Spleen (tissue), 11 donors: ENCODE measurements around the gene C19orf25. TPM values are rescaled to one million over a fixed set of nuclear protein-coding genes. Genes with fewer than 3 reads are reported as not detected.
A peak's percentile ranks its signal among the peaks of the same experiment; 100 is the strongest.
"Not testable (repeated sequence)": the region's sequence is repeated elsewhere in the genome, so short reads cannot be mapped to it uniquely, and the experiment has no call there.

ENCODE experiments used
- DNase-seq: peaks from one replicate; pipeline ENCODE4 v3.0.0-alpha.2; 2020
- H3K27ac ChIP-seq, 8 donors: fragments of 200-600 bp; sonication (generic) in 7 of 8; 1 replicate in 4 of 8; 2 replicates in 4 of 8; pipeline versions ENCODE4 v1.5.0 to v1.8.0; 2016 to 2021; ENCODE audit warnings: inconsistent platforms in 4 of 8, mild to moderate bottlenecking in 4 of 8, moderate library complexity in 1 of 8
- H3K27me3 ChIP-seq, 7 donors: fragments of 200-600 bp; sonication (generic) in 6 of 7; replicated peaks in 1 of 7; 1 replicate in 4 of 7; 2 replicates in 3 of 7; pipeline versions ENCODE4 v1.5.0 to v1.8.0; 2016 to 2021; ENCODE audit warnings: inconsistent platforms in 3 of 7, mild to moderate bottlenecking in 1 of 7
- H3K36me3 ChIP-seq, 6 donors: fragments of 200-600 bp; sonication (generic) in 5 of 6; 1 replicate in 4 of 6; 2 replicates in 2 of 6; pipeline versions ENCODE4 v1.5.0 to v1.8.0; 2016 to 2021; ENCODE audit warnings: inconsistent platforms in 2 of 6
- H3K4me1 ChIP-seq, 6 donors: fragments of 200-600 bp; sonication (generic) in 5 of 6; 1 replicate in 3 of 6; 2 replicates in 3 of 6; pipeline versions ENCODE4 v1.5.0 to v1.8.0; 2016 to 2021; ENCODE audit warnings: inconsistent platforms in 3 of 6
- H3K4me3 ChIP-seq, 8 donors: fragments of 200-600 bp; sonication (generic) in 7 of 8; 1 replicate in 4 of 8; 2 replicates in 4 of 8; pipeline versions ENCODE4 v1.5.0 to v1.8.0; 2016 to 2021; ENCODE audit warnings: inconsistent platforms in 4 of 8, mild to moderate bottlenecking in 4 of 8, moderate library complexity in 2 of 8
- H3K9me3 ChIP-seq, 8 donors: fragments of 200-600 bp; sonication (generic) in 7 of 8; 1 replicate in 4 of 8; 2 replicates in 4 of 8; pipeline versions ENCODE4 v1.5.0 to v1.8.0; 2016 to 2021; ENCODE audit warnings: inconsistent platforms in 4 of 8
- CTCF ChIP-seq, 11 experiments: fragments of 200-600 bp in 7 of 11; fragments of 450-650 bp in 4 of 11; sonication (generic) in 4 of 11; IDR thresholded peaks in 8 of 11; conservative IDR thresholded peaks in 3 of 11; 1 replicate in 7 of 11; 2 replicates in 4 of 11; pipeline versions ENCODE4 v1.4.0 to v1.8.0; 2016 to 2021; ENCODE audit warnings: antibody characterized with exemption in 11 of 11, inconsistent platforms in 4 of 11, mild to moderate bottlenecking in 1 of 11
- POLR2A ChIP-seq, 3 donors: fragments of 450-650 bp; IDR thresholded peaks; one replicate each; pipeline ENCODE4 v1.5.1; 2017; ENCODE audit warnings: antibody characterized with exemption in 3 of 3, mild to moderate bottlenecking in 1 of 3
- POLR2AphosphoS5 ChIP-seq, 3 donors: sonication (generic); formaldehyde crosslinking; IDR thresholded peaks; one replicate each; pipeline ENCODE4 v1.5.1; 2017; ENCODE audit warnings: antibody characterized with exemption in 3 of 3
- WGBS, 5 donors: extraction: QIAGEN DNeasy Blood & Tissue Kit in 3 of 5; methylation state at CpG; one replicate each; pipeline versions ENCODE4 v1.1.5 to v1.1.7; 2013 to 2018; 5-methylcytosine and 5-hydroxymethylcytosine counted together
- intact Hi-C: fragments of 100-400 bp; cut with DNase I; formaldehyde crosslinking; loops from one replicate; pipeline ENCODE4 v1.15.0; 2023; ENCODE audit warnings: low total_unique reads
- polyA plus RNA-seq, 3 donors: library from polyadenylated mRNA; stranded (reverse); fragments of 200-250 nt; gene quantifications; one replicate each; pipeline ENCODE4 v1.2.1, GENCODE V29; 2013
- total RNA-seq, 7 donors: library from RNA; depleted of rRNA in 3 of 7; stranded (reverse); fragments of >200 nt in 3 of 7; fragmentation: NEBNext Ultra II Directional in 4 of 7; extraction: Animal tissue kit (Norgen Biotek cat#: 25700) in 4 of 7; gene quantifications; one replicate each; pipeline versions ENCODE4 v1.1.0 to v1.2.1, GENCODE V29; 2016 to 2021
- donor health status: healthy with polysubstance abuse.
- donor health status: DM: no; HTN: no; CAD: no; lungs with moderate emphysema.
- donor health status: DM: no; HTN: no; CAD: no.
- donor health status: Bipolar disorder and iron deficiency.
- donor health status: healthy.
- donor health status: DM: no; HTN: no; CAD: no.
- donor health status: DM: yes; HTN: yes; CAD: no.

C19orf25 gene
- total and polyA plus RNA-seq, 10 donors: 24.7 to 56.6 (median 39.5) TPM

- WGBS, 5 donors: 86 to 92% (median 90%) methylated on average over 13 to 15 of the region's 15 CpGs
- no peak for TF ChIP-seq CTCF (IDR thresholded peaks at IDR 0.05 in 8 of 11, conservative IDR thresholded peaks at IDR 0.05 in 3 of 11)
- TF ChIP-seq POLR2AphosphoS5 (IDR thresholded peaks at IDR 0.05): no peak
- TF ChIP-seq POLR2A (IDR thresholded peaks at IDR 0.05): no peak
- Histone ChIP-seq H3K9me3 (no peaks in the 10 kb centered on the region), H3K27ac (peak overlapping the region in 1 of 8 donors; percentile 4), H3K36me3 (peaks cover 9 to 52% (median 34%) of the 10 kb centered on the region in 6 donors), H3K4me1 (peaks cover 22 to 59% (median 45%) of the 10 kb centered on the region in 6 donors), H3K4me3 (peak overlapping the region in 1 of 8 donors; percentile 83), H3K27me3 (peaks cover 0 to 9% (median 2%) of the 10 kb centered on the region in 7 donors)
- no peak for DNase-seq
- intact Hi-C loops: no loop called here
These were observed 38.6 kb downstream of the C19orf25 start for GRCh38 chr19:1440418-1440801.

- H3K27me3 ChIP-seq, DNase-seq, intact Hi-C loops, H3K9me3 ChIP-seq: not testable (repeated sequence)
- peak in 1 of 3 donors; percentile 36 for TF ChIP-seq POLR2AphosphoS5 (IDR thresholded peaks at IDR 0.05)
- 76 to 87% (median 81%) methylated on average over 28 to 57 of the region's 57 CpGs for WGBS, 5 donors
- Histone ChIP-seq H3K36me3 (peaks cover 9 to 58% (median 39%) of the 10 kb centered on the region in 6 donors), H3K27ac (peak overlapping the region in 4 of 8 donors; percentile 90 to 97 (median 92)), H3K4me1 (peaks cover 16 to 59% (median 38%) of the 10 kb centered on the region in 6 donors), H3K4me3 (peak overlapping the region; percentile 61 to 97 (median 76))
These were observed 39.2 kb downstream of the C19orf25 start for GRCh38 chr19:1439525-1440417.

- DNase-seq: no peak
- peak overlapping the region; percentile 61 to 97 (median 76) for H3K4me3 ChIP-seq
- H3K27me3 ChIP-seq: no peaks in the 10 kb centered on the region
- peaks cover 15 to 59% (median 32%) of the 10 kb centered on the region in 6 donors for H3K4me1 ChIP-seq
- H3K9me3 ChIP-seq: no peaks in the 10 kb centered on the region
- intact Hi-C loops: no loop called here
- H3K36me3 ChIP-seq: peaks cover 9 to 67% (median 47%) of the 10 kb centered on the region in 6 donors
- WGBS, 5 donors: 0 to 2% (median 1%) methylated on average over 20 to 26 of the region's 26 CpGs
- no peak for TF ChIP-seq POLR2A (IDR thresholded peaks at IDR 0.05)
- no peak for TF ChIP-seq CTCF (IDR thresholded peaks at IDR 0.05 in 8 of 11, conservative IDR thresholded peaks at IDR 0.05 in 3 of 11)
- TF ChIP-seq POLR2AphosphoS5 (IDR thresholded peaks at IDR 0.05): no peak
- peak overlapping the region in 7 of 8 donors; percentile 90 to 97 (median 92) for H3K27ac ChIP-seq
These were observed 40.1 kb downstream of the C19orf25 start for GRCh38 chr19:1438933-1439354.

GRCh38 chr19:1438035-1438932 is 40.7 kb downstream of the C19orf25 start, which contains the start of gene RPS15:
Gene RPS15 (plus strand): TSS chr19:1438396. CDS start chr19:1438426, 30 bp downstream.
- TF ChIP-seq CTCF (IDR thresholded peaks at IDR 0.05 in 8 of 11, conservative IDR thresholded peaks at IDR 0.05 in 3 of 11) (peak; percentile 94 to 99 (median 99)), POLR2AphosphoS5 (IDR thresholded peaks at IDR 0.05) (peak; percentile 98 to 99 (median 99)), POLR2A (IDR thresholded peaks at IDR 0.05) (peak; percentile 50 to 73 (median 61))
- DNase-seq: peak; percentile 98
- intact Hi-C loops: no loop called here
- peaks cover 15 to 61% (median 34%) of the 10 kb centered on the region in 6 donors for H3K4me1 ChIP-seq
- peak within 1 kb of the TSS; percentile 61 to 97 (median 76) for H3K4me3 ChIP-seq
- H3K27ac ChIP-seq: peak within 1 kb of the TSS; percentile 90 to 97 (median 93)
- H3K9me3 ChIP-seq: no peaks in the 10 kb centered on the region
- no peaks in the 10 kb centered on the region for H3K27me3 ChIP-seq
- 1 to 3% (median 2%) methylated on average over 34 to 100 of the region's 100 CpGs for WGBS, 5 donors
- peaks cover 9 to 73% (median 54%) of the 10 kb centered on the region in 6 donors for H3K36me3 ChIP-seq
